HepG2 (cell line): ENCODE data around the gene ADCY5. TPM values are rescaled to one million over a fixed set of nuclear protein-coding genes. Genes with fewer than 3 reads are reported as not detected.

Source experiments
- ATAC-seq: fragments of 200-7000 bp; cut with Tn5 transposase; 3 replicates; pipeline ENCODE4 v1.9.1; 2020; ENCODE audit warnings: mild to moderate bottlenecking, moderate library complexity
- BruUV-seq: library from RNA; stranded (reverse); fragments of 400-500 nt; replicated peaks from 2 replicates; lab custom pipeline; 2021; lab: Mats Ljungman, UMichigan
- CTCF ChIA-PET: fragments of 300-600 bp; formaldehyde crosslinking; extraction: SDS; loops from one replicate; lab custom pipeline; 2021; ENCODE audit warnings: low total read pairs, inconsistent platforms, low intra/inter-chr PET ratio; lab: Yijun Ruan, JAX
- POLR2A ChIA-PET: fragments of 350-600 bp; sonication (Branson Sonifier 250); formaldehyde crosslinking; loops from one replicate; lab custom pipeline; 2020; ENCODE audit warnings: antibody characterized with exemption, inconsistent platforms; lab: Yijun Ruan, JAX
- DNase-seq: peaks from one replicate; pipeline ENCODE4 v3.0.0-alpha.2; 2015; ENCODE audit warnings: low spot score
- FAIRE-seq: peaks from 3 replicates; lab custom pipeline; 2011; peaks lifted over from hg19 to GRCh38; lab: Jason Lieb, UNC
- H2AFZ ChIP-seq: one replicate; pipeline ENCODE4 v1.6.1; 2011; ENCODE audit warnings: low read length, inconsistent platforms
- H3K27ac ChIP-seq: fragments of 300-600 bp; 3 replicates; pipeline ENCODE4 v1.8.0; 2011; ENCODE audit warnings: mixed run types, mild to moderate bottlenecking, mixed read lengths, low read length, inconsistent platforms; ENCODE audit not compliant: insufficient read depth; ENCODE audit errors: extremely low read length
- H3K27me3 ChIP-seq, 2 experiments: fragments of 200-600 bp in 1 of 2; 2 replicates in 1 of 2; 3 replicates in 1 of 2; pipeline versions ENCODE4 v1.6.0 to v1.8.0; 2011; ENCODE audit warnings: low read length in 2 of 2, mild to moderate bottlenecking in 2 of 2, moderate library complexity in 2 of 2, inconsistent platforms in 1 of 2; ENCODE audit not compliant: insufficient read depth in 2 of 2, control insufficient read depth in 1 of 2
- H3K36me3 ChIP-seq, 2 experiments: fragments of 200-600 bp in 1 of 2; replicated peaks in 1 of 2; 2 replicates in 1 of 2; 3 replicates in 1 of 2; pipeline versions ENCODE4 v1.5.1 to v1.8.0; 2011; ENCODE audit warnings: low read length in 2 of 2, inconsistent platforms in 1 of 2; ENCODE audit not compliant: insufficient read depth in 2 of 2, control insufficient read depth in 1 of 2
- H3K4me1 ChIP-seq: 2 replicates; pipeline ENCODE4 v1.5.1; 2012; ENCODE audit warnings: low read length, inconsistent platforms; ENCODE audit not compliant: insufficient read depth
- H3K4me2 ChIP-seq: 2 replicates; pipeline ENCODE4 v1.6.0; 2011; ENCODE audit warnings: low read depth, low read length, inconsistent platforms
- H3K4me3 ChIP-seq, 3 experiments: fragments of 200-600 bp in 1 of 3; sonication (generic), shearing (Covaris generic) in 1 of 3; replicated peaks in 1 of 3; 2 replicates each; pipeline ENCODE4 v1.5.1; 2011 to 2016; ENCODE audit warnings: low read length in 3 of 3, inconsistent platforms in 2 of 3, low read depth in 2 of 3, mild to moderate bottlenecking in 2 of 3, control low read depth in 1 of 3, mixed read lengths in 1 of 3; ENCODE audit not compliant: insufficient read depth in 1 of 3
- H3K79me2 ChIP-seq: one replicate; pipeline ENCODE4 v1.6.1; 2011; ENCODE audit warnings: low read length, inconsistent platforms; ENCODE audit not compliant: insufficient read depth
- H3K9ac ChIP-seq: 2 replicates; pipeline ENCODE4 v1.6.0; 2011; ENCODE audit warnings: mild to moderate bottlenecking, low read depth, low read length, inconsistent platforms; ENCODE audit not compliant: insufficient read depth
- H3K9me3 ChIP-seq: 2 replicates; pipeline ENCODE4 v1.5.1; 2012; ENCODE audit warnings: mild to moderate bottlenecking, low read length
- H4K20me1 ChIP-seq: 2 replicates; pipeline ENCODE4 v1.6.0; 2011; ENCODE audit warnings: inconsistent platforms, mild to moderate bottlenecking, low read length, moderate library complexity; ENCODE audit not compliant: insufficient read depth
- AHR ChIP-seq: IDR thresholded peaks from 2 replicates; pipeline ENCODE4 v1.6.1; 2018; ENCODE audit warnings: missing genetic modification reagents, missing compliant biosample characterization
- HNRNPH1 ChIP-seq: fragments of 200-400 bp; formaldehyde crosslinking; optimal IDR thresholded peaks from 2 replicates; pipeline ENCODE3; 2017; ENCODE audit warnings: mild to moderate bottlenecking, low read depth, low read length
- JUN ChIP-seq: sonication (generic); formaldehyde crosslinking; IDR thresholded peaks from 2 replicates; pipeline ENCODE4 v1.4.0; 2020; ENCODE audit warnings: mild to moderate bottlenecking, missing genetic modification reagents
- MTA3 ChIP-seq: sonication (generic); formaldehyde crosslinking; IDR thresholded peaks from 2 replicates; pipeline ENCODE4 v1.4.0; 2020; ENCODE audit warnings: missing genetic modification reagents
- NCOA2 ChIP-seq: sonication (generic); formaldehyde crosslinking; IDR thresholded peaks from 2 replicates; pipeline ENCODE4 v1.8.0; 2022; ENCODE audit warnings: inconsistent platforms
- POLR2AphosphoS5 ChIP-seq: IDR thresholded peaks from 2 replicates; pipeline ENCODE4 v1.6.1; 2012; ENCODE audit warnings: low read depth, low read length
- RBM39 ChIP-seq: fragments of 200-400 bp; formaldehyde crosslinking; IDR thresholded peaks from one replicate; pipeline ENCODE4 v1.6.1; 2018; ENCODE audit warnings: antibody characterized with exemption, mild to moderate bottlenecking, low read depth, low read length; ENCODE audit not compliant: poor library complexity, severe bottlenecking
- RFX1 ChIP-seq: fragments of 450-650 bp; IDR thresholded peaks from 2 replicates; pipeline ENCODE4 v1.6.1; 2017
- RFXAP ChIP-seq: sonication (generic); formaldehyde crosslinking; IDR thresholded peaks from 2 replicates; pipeline ENCODE4 v1.4.0; 2020; ENCODE audit warnings: missing genetic modification reagents, borderline replicate concordance
- SMYD3 ChIP-seq: sonication (generic); formaldehyde crosslinking; IDR thresholded peaks from 2 replicates; pipeline ENCODE4 v1.8.1; 2023; ENCODE audit warnings: mild to moderate bottlenecking, missing genetic modification reagents
- ZNF138 ChIP-seq: sonication (generic); formaldehyde crosslinking; IDR thresholded peaks from 2 replicates; pipeline ENCODE4 v1.5.0; 2020; ENCODE audit warnings: mild to moderate bottlenecking, low read depth, missing genetic modification reagents
- ZNF17 ChIP-seq: sonication (generic); formaldehyde crosslinking; IDR thresholded peaks from 2 replicates; pipeline ENCODE4 v1.5.0; 2020; ENCODE audit warnings: mild to moderate bottlenecking, missing genetic modification reagents
- ZNF510 ChIP-seq: sonication (generic); formaldehyde crosslinking; IDR thresholded peaks from 2 replicates; pipeline ENCODE4 v1.4.0; 2020; ENCODE audit warnings: low read depth, mild to moderate bottlenecking, missing genetic modification reagents
- WGBS: methylation state at CpG from one replicate; pipeline ENCODE4 v1.1.6; 2017; ENCODE audit warnings: low lambda C conversion rate; 5-methylcytosine and 5-hydroxymethylcytosine counted together
- in situ Hi-C: cut with HindIII; loops from 2 replicates; pipeline ENCODE4 v1.10.0; 2017; ENCODE audit warnings: low pct_unique_long_range_greater_than_20kb; ENCODE audit not compliant: extremely low pct_ligation_motif_present
- intact Hi-C: fragments of 100-400 bp; cut with micrococcal nuclease; formaldehyde crosslinking; loops from one replicate; pipeline ENCODE4 v1.10.0; 2022; ENCODE audit not compliant: unreplicated experiment
- polyA plus RNA-seq, 8 experiments: library from polyadenylated mRNA; depleted of rRNA in 3 of 8; stranded (reverse) in 7 of 8; unstranded in 1 of 8; fragments of >200 nt; fragmentation: Illumina TruSeq in 4 of 8; extraction: Trizol in 4 of 8; gene quantifications; 2 replicates each; pipeline versions ENCODE4 v1.2.1 to v1.2.3, GENCODE V29; 2011 to 2016; ENCODE audit warnings: low read depth in 4 of 8, missing spikeins in 1 of 8, mixed read lengths in 1 of 8; ENCODE audit not compliant: insufficient read depth in 1 of 8
- total RNA-seq, 5 experiments: library from RNA; depleted of rRNA; stranded (reverse); fragments of >200 nt; fragmentation: Illumina TruSeq; extraction: Trizol; gene quantifications; 2 replicates each; pipeline ENCODE4 v1.2.3, GENCODE V29; 2016; ENCODE audit warnings: low read depth in 1 of 5

The ADCY5 gene
- total and polyA plus RNA-seq, 2 of the 13 experiments (the other 11 are each of a cell fraction or from before 2014, with no cell fraction given), result not detected

DNA sequence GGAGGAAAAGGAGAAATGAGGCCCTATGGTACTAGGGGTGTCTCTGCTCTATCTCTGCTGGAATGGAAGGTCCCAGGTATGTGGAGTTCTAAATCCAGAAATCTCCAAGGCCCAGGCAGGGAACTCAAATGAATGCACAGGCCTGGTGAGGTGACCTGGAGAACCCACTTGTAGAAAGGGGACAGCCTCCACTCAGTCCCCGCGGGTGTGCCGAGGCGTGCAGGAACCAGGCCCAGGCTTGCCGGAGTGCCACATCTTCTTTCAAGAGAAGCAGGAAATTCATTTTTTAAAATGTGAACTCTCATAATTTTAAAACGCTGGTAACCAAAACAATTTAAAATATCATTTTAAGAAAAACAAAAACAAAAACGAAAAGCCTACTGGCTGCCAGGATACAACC is 32.2 kb upstream of the ADCY5 start:
- in situ Hi-C loops (no loop called here), intact Hi-C loops (no loop called here)
- TF ChIP-seq ZNF510 (CRISPR knock-in tag) (no peak), RBM39 (no peak), MTA3 (CRISPR knock-in tag) (no peak), ZNF17 (no peak), RFXAP (no peak), POLR2AphosphoS5 (no peak), JUN (CRISPR knock-in tag) (no peak)
- H3K9me3 ChIP-seq, result no peaks in the 10 kb centered on the region
- FAIRE-seq (no peak), ATAC-seq (no peak), DNase-seq (no peak)
- ChIA-PET POLR2A (no interaction called here), CTCF (no interaction called here)
- peaks cover 2 to 36% of the 10 kb centered on the region in 2 experiments; a peak in 3 of 5 replicates for H3K27me3 ChIP-seq
- no peak overlapping the region for H3K9ac ChIP-seq
- no peak overlapping the region for H3K4me2 ChIP-seq
- 71% methylated on average over 7 of the region's 7 CpGs for WGBS
- H3K79me2 ChIP-seq, result no peaks in the 10 kb centered on the region
- H4K20me1 ChIP-seq, result no peaks in the 10 kb centered on the region
- H3K36me3 ChIP-seq, result no peaks in the 10 kb centered on the region
- no peak overlapping the region for H3K4me3 ChIP-seq
- H2AFZ ChIP-seq, result no peak overlapping the region
- BruUV-seq, result no TSS peak
- H3K27ac ChIP-seq, result no peak overlapping the region
- H3K4me1 ChIP-seq, result no peaks in the 10 kb centered on the region

GRCh38 chr3:123480428-123480827 is 31.5 kb upstream of the ADCY5 start:
- no peak overlapping the region for H3K27ac ChIP-seq
- no peak for FAIRE-seq
- ATAC-seq, result no peak
- DNase-seq, result no peak
- ChIA-PET POLR2A (no interaction called here), CTCF (no interaction called here)
- no peaks in the 10 kb centered on the region for H3K4me1 ChIP-seq
- no peak overlapping the region for H3K4me2 ChIP-seq
- H3K27me3 ChIP-seq, result peaks cover 2 to 40% of the 10 kb centered on the region in 2 experiments; a peak in 3 of 5 replicates
- no peak overlapping the region for H3K4me3 ChIP-seq
- H3K36me3 ChIP-seq, result no peaks in the 10 kb centered on the region
- 0% methylated on average over 2 of the region's 4 CpGs for WGBS
- no peaks in the 10 kb centered on the region for H3K79me2 ChIP-seq
- in situ Hi-C loops (no loop called here), intact Hi-C loops (no loop called here)
- no peak overlapping the region for H2AFZ ChIP-seq
- H3K9me3 ChIP-seq, result no peaks in the 10 kb centered on the region
- TF ChIP-seq NCOA2, result no peak
- TF ChIP-seq SMYD3 (CRISPR knock-in tag), result no peak
- no peak for TF ChIP-seq RFX1
- no peak for TF ChIP-seq ZNF138 (CRISPR knock-in tag)
- TF ChIP-seq AHR, result no peak
- TF ChIP-seq HNRNPH1, result no peak
- no peaks in the 10 kb centered on the region for H4K20me1 ChIP-seq
- no peak overlapping the region for H3K9ac ChIP-seq
- BruUV-seq, result no TSS peak
